DMS 273 (cell line): ENCODE results near the gene RALGAPA1.

Experiments used
- DNase-seq: peaks from one replicate; lab custom pipeline; 2025; ENCODE audit not compliant: unreplicated experiment; lab: John Stamatoyannopoulos, UW

The RALGAPA1 gene

DNA sequence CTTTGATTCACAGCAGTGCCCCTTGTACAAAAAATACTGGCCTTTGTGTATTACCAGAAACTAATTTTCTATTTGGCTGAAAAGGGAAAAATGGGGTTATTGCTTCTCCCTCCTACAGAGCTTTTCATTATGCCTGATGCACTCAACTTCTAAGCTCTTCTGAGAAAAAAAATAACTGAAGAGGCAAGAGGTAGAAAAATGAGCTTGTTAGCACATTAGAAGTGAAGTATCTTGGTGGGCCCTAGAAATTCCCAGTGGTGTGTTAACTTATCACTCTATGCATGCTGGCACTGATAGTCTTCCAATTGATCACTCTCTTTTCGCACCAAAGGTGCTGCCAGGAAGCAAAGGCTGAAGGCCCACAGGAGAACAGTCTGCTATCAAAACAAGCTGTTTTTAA, 258.0 kb downstream of the RALGAPA1 start:
- DNase-seq, result no peak

DNA sequence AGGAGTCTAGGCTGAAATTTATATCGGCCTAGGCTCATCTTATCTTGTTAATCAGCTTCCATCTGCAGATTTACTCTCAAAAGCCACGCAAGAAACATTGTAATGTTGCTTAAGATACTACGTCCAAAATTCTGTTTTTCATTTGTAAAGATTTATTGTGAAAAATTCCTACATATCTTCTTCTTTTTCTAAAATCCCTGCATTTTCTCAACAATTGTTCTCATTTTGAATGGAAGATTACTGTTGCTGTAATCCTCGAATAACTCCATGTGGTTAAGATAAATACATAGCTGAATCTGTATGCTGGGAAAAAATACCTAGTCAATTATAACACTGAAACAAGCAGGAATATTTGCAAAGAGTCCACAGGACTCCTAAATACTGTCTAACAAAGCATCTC, 259.5 kb downstream of the RALGAPA1 start:
- DNase-seq, result no peak

DNA sequence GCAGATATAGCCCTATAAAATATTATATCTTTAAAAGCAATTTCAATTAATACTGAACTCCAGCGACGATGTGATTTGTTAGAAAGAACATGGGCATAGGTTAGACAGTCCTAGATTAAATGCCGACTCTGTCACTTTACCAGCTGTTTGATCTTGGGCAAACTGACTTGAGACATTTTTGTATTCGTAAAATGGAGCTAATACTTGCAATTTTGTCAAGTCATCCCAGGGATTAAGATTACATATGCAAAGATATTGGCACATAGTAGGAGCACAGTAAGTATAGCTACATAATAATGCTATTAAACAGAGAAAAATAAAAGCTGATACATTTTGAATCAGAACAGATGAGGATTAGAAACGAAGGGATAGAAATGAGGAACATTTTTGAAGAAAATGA, 266.1 kb downstream of the RALGAPA1 start:
- DNase-seq, result no peak

DNA sequence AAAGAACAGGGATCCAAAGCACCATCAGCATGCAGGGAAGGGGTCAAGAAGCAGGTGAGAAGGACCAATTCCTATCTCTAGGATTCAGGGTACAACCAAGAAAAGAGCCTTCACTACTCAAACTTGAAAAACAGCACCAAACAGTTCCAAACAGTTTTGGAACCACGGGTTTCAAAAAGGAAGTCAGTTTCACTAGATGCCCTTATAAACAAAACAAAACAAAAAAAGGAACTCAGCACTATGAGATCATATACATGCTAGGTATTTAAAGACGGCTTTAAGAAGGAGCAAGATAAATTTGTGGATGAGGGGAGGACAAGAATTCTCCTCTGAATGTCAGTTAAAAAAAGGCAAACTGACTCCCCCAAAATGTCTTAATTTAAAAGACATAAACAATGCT, 269.1 kb downstream of the RALGAPA1 start:
- no peak for DNase-seq

DNA sequence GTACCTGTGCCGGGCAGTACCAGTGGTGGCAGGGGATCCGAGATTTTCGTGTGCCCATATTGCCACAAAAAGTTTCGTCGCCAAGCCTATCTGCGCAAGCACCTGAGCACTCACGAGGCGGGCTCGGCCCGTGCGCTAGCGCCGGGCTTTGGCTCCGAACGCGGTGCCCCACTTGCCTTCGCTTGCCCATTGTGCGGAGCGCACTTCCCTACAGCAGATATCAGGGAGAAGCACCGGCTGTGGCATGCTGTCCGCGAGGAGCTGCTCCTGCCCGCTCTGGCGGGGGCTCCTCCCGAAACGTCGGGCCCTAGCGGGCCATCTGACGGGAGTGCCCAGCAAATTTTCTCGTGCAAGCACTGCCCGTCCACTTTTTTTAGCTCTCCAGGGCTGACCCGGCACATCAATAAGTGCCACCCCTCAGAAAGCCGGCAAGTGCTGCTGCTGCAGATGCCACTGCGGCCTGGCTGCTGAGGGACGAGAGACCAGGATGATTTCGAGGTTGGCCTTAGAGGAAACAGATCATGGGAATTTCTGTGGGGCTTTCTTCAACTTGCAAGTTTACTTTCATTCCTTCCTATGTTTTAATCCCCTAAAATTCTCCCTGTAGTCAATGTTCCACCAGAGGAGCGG, 273.5 kb downstream of the RALGAPA1 start:
- peak; percentile 77 for DNase-seq

DNA sequence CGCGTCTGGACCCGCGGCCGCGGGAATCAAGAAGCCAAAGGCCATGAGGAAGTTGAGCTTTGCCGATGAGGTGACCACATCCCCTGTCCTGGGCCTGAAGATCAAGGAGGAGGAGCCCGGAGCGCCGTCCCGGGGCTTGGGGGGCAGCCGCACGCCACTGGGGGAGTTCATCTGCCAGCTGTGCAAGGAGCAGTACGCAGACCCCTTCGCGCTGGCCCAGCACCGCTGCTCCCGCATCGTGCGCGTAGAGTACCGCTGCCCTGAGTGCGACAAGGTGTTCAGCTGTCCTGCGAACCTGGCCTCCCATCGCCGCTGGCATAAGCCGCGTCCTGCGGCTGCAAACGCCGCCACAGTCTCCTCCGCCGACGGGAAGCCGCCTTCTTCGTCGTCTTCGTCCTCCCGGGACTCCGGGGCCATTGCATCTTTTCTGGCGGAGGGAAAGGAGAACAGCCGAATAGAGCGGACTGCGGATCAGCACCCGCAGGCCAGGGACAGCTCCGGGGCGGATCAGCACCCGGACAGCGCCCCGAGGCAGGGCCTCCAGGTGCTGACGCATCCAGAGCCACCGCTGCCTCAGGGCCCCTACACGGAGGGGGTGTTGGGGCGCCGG, 274.1 kb downstream of the RALGAPA1 start:
- DNase-seq, result peak; percentile 80

DNA sequence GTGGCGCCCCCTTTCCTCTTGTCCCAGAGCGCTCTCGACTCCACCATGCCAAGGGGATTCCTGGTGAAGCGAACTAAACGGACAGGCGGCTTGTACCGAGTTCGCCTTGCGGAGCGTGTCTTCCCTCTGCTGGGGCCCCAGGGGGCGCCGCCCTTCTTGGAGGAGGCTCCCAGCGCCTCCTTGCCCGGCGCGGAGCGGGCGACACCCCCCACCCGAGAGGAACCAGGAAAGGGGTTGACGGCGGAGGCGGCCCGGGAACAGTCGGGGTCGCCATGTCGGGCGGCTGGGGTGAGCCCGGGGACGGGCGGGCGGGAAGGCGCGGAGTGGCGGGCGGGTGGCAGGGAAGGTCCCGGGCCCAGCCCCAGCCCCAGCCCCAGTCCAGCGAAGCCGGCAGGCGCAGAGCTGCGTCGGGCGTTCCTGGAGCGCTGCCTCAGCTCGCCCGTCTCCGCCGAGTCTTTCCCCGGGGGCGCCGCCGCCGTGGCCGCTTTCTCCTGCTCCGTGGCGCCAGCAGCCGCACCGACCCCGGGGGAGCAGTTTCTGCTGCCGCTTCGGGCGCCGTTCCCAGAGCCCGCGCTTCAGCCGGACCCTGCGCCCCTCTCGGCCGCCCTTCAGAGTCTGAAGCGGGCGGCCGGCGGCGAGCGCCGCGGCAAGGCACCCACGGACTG, 274.8 kb downstream of the RALGAPA1 start:
- peak; percentile 90 for DNase-seq

DNA sequence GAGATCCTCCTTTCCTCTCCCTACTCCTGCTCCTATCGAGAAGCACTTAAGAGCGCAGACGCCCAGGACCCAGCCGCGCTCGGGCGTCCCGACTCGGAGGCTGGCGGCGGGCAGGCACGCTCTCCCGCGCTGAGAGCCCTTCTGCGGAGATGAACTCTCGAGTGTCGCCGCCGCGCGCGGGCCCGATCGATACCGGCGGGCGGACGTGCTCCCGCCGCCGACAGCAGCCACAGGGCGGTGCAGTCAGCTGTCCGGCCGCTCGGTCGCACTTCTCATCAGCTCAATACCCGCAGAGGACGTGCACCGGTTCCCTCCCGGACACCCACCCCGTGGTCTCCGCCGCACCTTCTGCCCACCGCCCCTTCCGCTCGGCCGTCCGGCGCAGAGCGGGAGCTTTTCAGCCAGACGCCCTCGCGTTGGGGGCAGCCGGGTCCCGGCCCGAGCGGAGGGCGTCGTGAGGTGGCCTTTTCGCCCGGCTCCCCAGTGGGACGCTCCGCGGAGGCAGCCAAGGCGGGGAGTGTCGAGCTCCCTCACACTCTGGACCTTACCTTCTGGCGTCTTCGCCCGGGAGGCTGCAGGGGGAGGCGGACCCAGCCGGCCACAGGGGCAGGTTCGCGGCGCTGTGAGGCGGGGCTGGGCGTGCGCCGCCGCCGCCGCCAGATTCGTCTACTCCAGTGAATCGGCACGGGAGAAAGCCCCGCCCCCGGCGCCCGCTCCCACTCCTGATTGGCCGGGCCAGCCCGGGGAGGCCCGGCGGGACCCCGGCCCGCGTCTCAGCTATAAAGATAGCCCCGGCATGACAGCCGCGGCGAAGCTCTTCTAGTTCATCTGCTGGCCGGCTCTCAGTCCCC, 275.5 kb downstream of the RALGAPA1 start, which contains the start of gene INSM2:
INSM2 (plus strand) TSS at position 808 of the 851 bp plus-strand sequence. CDS start 89 bp downstream, outside the sequence.
- peak; percentile 94 for DNase-seq

DNA sequence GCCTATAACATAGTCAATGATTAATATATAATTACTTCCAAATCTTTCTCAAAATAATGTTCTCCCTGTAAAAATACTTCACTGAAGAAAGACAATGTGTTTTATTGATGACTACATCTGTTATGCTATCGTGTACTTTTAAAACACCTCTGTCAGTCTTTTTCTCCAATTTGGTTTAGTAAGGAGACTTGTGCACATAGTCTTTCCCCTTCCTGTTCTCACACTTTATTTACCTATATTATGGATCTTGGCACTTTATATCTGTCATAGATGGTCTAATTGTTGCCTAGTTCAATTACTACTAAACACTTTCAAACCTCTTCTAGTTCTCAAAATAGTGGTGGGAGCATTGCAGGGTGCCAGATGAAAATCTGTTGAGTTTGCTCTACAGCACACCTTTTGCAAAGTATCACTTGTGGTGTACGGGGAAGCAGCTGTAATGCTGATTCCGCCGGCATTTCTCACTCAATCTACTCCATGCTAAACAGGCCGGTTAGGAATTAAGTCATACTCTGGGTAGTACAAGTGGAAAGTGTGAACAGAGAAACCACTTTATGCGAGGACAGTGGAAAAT, 276.2 kb downstream of the RALGAPA1 start:
- DNase-seq, result no peak

DNA sequence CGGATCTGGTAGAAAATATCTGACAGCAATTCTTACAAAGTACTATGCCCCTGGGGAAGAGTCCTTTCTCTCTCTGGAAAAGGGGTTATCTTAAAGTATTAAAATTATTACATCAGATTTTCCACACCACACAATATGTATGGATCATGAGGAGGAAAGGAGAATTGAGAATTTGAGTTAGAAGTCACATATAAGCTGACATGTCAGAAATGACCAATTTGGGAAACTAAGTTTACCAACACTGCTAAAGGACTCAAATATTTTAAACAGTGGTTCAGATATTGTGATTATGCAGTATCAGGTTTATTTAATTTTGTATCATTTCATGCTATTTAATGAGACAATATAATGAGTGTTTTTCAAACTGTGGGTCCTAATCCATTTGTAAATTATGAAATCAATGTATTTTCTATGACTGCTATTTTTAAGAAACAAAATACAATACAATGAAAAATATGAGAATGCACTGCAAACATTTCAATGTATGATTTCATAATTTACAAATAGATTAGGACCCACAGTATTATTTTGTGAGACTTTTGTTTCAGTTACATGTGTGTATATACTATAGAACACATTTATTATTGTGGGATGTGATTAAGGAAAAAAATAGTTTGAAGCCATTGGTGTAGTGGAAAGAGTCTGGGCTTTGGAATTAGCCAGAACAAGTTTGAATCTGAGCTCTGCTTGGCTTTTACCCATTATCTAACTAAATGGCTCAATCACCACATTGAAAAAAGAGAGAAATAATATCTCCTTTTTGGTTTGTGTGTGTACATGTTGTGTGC, 276.9 kb downstream of the RALGAPA1 start:
- no peak for DNase-seq

DNA sequence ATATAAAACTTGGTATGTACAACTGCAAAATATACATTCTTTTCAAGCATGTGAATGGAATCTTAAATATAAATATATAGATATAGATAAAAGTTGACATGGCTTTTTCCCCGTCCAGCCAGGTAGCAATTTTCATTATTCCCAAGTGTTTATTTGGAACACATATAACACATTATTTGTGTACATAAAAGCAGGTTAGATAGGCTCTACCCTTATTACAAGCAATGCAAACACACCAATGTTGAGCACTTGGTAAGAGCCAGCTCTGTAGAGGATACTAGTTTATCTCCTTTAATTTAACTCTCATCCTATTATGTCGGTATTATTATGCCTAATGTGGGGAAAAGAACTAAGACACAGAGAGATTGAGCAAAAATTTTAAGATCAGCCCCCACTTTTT, 282.1 kb downstream of the RALGAPA1 start:
- no peak for DNase-seq

DNA sequence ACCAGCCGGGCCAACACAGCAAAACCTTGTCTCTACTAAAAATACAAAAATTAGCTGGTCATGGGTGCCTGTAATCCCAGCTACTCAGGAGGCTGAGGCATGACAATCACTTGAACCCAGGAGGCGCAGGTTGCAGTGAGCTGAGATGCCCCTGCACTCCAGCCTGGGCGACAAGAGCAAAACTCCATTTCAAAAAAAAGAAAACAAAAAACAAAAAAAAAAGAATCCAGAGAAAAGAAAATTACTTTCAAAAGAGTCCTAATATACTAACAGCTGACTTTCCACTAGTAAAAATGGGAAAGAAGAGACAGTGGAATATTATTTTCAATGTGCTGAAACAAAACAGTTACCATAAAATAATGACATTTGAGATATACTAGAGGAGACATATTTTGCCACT, 283.4 kb downstream of the RALGAPA1 start:
- DNase-seq, result no peak

DNA sequence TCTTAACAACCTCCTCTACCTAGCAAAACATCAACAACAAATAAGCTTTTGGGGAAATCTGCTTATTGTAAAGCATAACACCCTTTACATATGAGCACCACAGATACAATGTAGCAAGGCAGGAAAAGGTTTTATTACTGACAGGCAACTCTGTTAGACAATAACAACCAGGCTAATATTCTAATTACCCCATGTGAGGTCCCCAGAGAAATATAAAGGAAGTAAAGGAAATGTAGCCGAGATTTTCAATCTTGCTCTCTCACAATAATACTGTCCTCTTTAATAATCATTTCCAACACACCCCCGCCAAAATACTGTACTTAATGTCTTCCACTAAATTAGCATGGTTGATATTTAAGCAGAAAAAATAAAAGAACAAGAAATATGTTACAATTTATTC, 289.1 kb downstream of the RALGAPA1 start:
- no peak for DNase-seq

DNA sequence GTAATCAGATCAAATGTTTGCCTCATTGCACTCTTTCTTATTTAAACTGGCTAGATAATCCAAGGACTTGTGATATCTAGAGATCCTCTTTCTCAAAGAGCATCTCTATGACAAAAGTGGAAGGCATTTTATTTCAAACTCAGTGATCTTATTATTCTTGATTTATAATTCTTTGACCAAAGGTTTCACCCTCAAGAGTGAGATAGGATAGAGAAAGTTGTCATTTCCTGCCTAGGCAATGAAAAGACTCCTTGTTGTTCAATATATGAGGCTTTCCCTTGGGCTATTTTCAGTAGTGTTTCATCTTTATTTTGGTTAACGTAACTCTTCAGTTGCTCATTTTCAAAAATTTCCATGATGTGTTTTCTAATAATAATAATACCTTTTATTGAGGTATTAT, 293.2 kb downstream of the RALGAPA1 start:
- no peak for DNase-seq

DNA sequence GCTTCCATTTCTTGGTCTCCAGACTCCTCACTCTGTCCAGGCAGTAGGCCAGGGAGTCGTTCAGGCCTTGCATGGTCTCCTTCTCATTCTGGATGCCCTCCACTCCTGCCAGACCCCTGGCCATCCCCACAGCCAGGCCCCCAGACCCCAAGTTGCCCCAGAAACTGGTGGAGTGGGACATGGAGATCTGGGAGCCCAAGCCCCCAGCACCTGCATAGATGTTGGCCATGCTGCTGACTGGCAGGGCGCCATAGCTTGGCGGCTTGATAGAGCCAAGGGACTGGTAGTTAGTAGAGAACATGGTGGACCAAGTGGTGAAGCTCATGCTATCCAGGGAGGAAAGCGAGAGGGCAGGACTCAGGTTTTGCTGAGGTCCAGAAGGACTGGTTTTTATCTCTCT, 296.3 kb downstream of the RALGAPA1 start:
- DNase-seq, result no peak

DNA sequence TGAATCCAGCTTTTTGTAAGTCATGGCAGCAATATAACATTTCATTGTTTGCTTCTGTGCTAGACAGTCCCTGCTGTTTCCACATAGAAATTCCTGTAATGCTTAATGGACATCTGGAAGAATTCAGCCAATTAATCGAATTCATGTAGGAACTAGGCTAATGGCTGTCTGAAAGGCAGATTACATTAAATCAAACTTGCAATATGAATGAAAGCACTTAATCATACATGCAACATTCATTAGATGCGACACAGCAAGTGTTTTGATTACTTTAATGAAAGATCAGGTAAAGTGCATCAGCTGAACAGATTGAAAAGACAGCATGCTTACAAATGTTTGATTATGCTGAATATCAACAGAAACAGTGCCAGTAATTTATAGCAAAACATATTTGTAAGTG, 299.2 kb downstream of the RALGAPA1 start:
- no peak for DNase-seq

DNA sequence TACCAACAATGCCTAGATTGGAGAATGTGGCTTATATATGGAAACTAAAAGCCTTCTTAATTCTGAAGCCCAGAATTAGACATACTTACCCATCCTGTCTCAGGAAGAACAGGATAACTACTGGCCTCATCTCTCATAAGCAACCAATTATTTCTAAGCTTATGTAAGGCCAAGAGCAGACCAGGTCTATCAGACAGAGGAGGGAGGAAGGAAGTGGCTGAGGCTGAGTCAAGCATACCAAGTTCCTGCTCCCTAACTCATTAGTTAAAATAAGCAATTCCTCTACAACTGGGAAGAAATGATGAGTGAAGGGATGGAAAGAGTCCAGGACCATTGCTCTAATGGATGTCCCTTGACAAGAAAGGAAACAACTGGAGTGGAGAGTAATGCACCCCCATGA, 302.2 kb downstream of the RALGAPA1 start:
- no peak for DNase-seq

DNA sequence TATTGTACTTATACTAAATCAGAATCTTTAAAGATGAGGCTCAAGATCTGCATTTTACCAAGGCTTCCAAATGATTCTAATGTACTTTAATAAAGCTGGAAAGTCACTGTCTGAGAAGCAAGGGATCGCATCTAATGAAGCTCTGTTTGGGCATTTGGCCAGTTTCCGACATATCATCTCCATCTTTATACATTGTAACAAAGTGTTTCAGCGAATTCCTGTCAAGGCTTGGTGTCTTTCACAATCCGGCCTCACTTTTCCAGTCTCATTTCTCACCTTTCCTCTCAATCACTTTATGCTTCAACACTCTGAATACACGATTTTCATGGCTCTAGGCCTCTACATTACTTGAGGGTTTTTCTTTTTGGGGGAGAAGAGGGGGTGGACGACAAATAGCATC, 302.6 kb downstream of the RALGAPA1 start:
- DNase-seq, result no peak

DNA sequence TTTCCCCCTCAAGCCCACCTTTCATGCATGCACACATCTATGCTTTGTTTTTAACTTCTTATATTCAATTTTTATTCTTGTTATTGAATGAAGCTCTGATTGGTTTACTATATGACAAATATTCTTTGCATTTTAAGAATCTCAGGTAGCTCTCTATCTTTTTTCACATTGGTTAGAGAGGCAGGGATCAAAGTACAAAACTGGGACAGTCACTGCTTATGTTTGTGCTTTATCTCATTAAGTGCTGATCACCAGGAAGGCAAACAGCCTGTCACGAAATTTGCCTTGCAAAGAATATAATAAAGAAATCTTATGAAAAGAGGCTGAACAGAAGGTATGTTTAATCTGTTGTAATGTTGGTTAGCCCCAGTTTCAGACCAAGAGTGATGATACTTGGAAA, 304.8 kb downstream of the RALGAPA1 start:
- no peak for DNase-seq

DNA sequence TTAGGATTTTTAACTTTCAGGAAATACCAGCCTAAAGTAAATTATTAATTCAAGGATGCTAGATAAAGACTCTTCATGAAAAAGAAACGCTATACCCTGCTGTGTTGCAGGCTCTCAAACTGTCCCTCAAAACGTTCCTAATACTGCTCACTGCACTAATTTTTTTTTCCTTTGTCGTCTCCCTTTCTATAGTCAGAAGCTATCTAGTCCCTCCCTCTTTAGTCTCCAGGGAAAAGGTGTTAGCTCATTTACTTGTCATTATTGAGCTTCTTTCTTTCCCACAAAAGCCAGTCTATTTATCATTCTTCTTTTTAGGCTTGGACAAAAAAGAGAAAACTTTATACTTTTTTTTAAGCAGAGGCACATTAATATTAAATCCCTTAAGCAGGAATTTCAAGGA, 305.4 kb downstream of the RALGAPA1 start:
- no peak for DNase-seq
